IMR-90 (cell line): ENCODE results near the gene LHX8. TPM values are rescaled to one million over a fixed set of nuclear protein-coding genes. Genes with fewer than 3 reads are reported as not detected.

ENCODE experiments used
- ATAC-seq: fragments of 200-7000 bp; cut with Tn5 transposase; 2 replicates; pipeline ENCODE4 v1.9.1; 2020; ENCODE audit warnings: low read depth, mild to moderate bottlenecking, moderate library complexity
- BruUV-seq: library from RNA; stranded (reverse); fragments of 400-500 nt; replicated peaks from 2 replicates; lab custom pipeline; 2021; lab: Mats Ljungman, UMichigan
- CTCF ChIA-PET: fragments of 300-600 bp; formaldehyde crosslinking; extraction: SDS; loops from one replicate; lab custom pipeline; 2021; ENCODE audit warnings: antibody characterized with exemption; lab: Yijun Ruan, JAX
- POLR2A ChIA-PET: fragments of 300-600 bp; sonication (Branson Sonifier 250); formaldehyde crosslinking; loops from one replicate; lab custom pipeline; 2022; ENCODE audit warnings: antibody characterized with exemption; ENCODE audit not compliant: unreplicated experiment; lab: Charles Lee
- DNase-seq: peaks from one replicate; pipeline ENCODE4 v3.0.0; 2013
- H2AFZ ChIP-seq: replicated peaks from 2 replicates; pipeline ENCODE3; 2013; ENCODE audit warnings: low read length, mild to moderate bottlenecking; ENCODE audit not compliant: poor library complexity
- H2AK5ac ChIP-seq: 2 replicates; pipeline ENCODE4 v1.6.1; 2013; ENCODE audit warnings: low read depth, low read length, inconsistent platforms
- H2AK9ac ChIP-seq: replicated peaks from 2 replicates; pipeline ENCODE3; 2013; ENCODE audit warnings: mild to moderate bottlenecking, low read depth, low read length, moderate library complexity; ENCODE audit not compliant: poor library complexity
- H2BK120ac ChIP-seq: 2 replicates; pipeline ENCODE4 v1.6.1; 2013; ENCODE audit warnings: low read depth, low read length, inconsistent platforms
- H2BK15ac ChIP-seq: 3 replicates; pipeline ENCODE4 v1.6.1; 2013; ENCODE audit warnings: low read depth, low read length, inconsistent platforms
- H2BK20ac ChIP-seq: 2 replicates; pipeline ENCODE4 v1.6.1; 2013; ENCODE audit warnings: low read depth, mild to moderate bottlenecking, inconsistent platforms, low read length, moderate library complexity
- H2BK5ac ChIP-seq: 2 replicates; pipeline ENCODE4 v1.6.1; 2013; ENCODE audit warnings: mild to moderate bottlenecking, low read depth, low read length, inconsistent platforms; ENCODE audit not compliant: poor library complexity, severe bottlenecking
- H3K14ac ChIP-seq: replicated peaks from 2 replicates; pipeline ENCODE4 v1.6.1; 2013; ENCODE audit warnings: low read depth, low read length, inconsistent platforms
- H3K18ac ChIP-seq: 2 replicates; pipeline ENCODE4 v1.6.1; 2013; ENCODE audit warnings: low read depth, low read length, control low read depth
- H3K23ac ChIP-seq: 2 replicates; pipeline ENCODE4 v1.6.1; 2013; ENCODE audit warnings: low read depth, low read length, inconsistent platforms
- H3K27ac ChIP-seq: 2 replicates; pipeline ENCODE4 v1.5.1; 2013; ENCODE audit warnings: mild to moderate bottlenecking, control low read depth, low read length; ENCODE audit not compliant: insufficient read depth
- H3K27me3 ChIP-seq: 2 replicates; pipeline ENCODE4 v1.6.1; 2013; ENCODE audit warnings: low read length; ENCODE audit not compliant: control insufficient read depth, insufficient read depth
- H3K36me3 ChIP-seq: 2 replicates; pipeline ENCODE4 v1.6.1; 2013; ENCODE audit warnings: low read length, mixed read lengths; ENCODE audit not compliant: control insufficient read depth, insufficient read depth
- H3K4ac ChIP-seq: 2 replicates; pipeline ENCODE4 v1.6.1; 2013; ENCODE audit warnings: low read depth, low read length, inconsistent platforms
- H3K4me1 ChIP-seq: 2 replicates; pipeline ENCODE4 v1.6.1; 2013; ENCODE audit warnings: low read length, mixed read lengths; ENCODE audit not compliant: control insufficient read depth, insufficient read depth
- H3K4me2 ChIP-seq: 2 replicates; pipeline ENCODE4 v1.6.1; 2013; ENCODE audit warnings: low read depth, mild to moderate bottlenecking, control low read depth, low read length, moderate library complexity
- H3K4me3 ChIP-seq: 2 replicates; pipeline ENCODE4 v1.5.1; 2013; ENCODE audit warnings: low read depth, mild to moderate bottlenecking, control low read depth, low read length, moderate library complexity; ENCODE audit not compliant: insufficient read depth
- H3K56ac ChIP-seq: 2 replicates; pipeline ENCODE4 v1.6.1; 2013; ENCODE audit warnings: low read length, inconsistent platforms; ENCODE audit not compliant: insufficient read depth; ENCODE audit errors: extremely low read depth
- H3K79me1 ChIP-seq, 2 experiments: 2 replicates each; pipeline ENCODE4 v1.6.1; 2013; ENCODE audit warnings: low read length in 2 of 2, inconsistent platforms in 1 of 2, low read depth in 1 of 2
- H3K9ac ChIP-seq: 2 replicates; pipeline ENCODE4 v1.6.1; 2013; ENCODE audit warnings: low read depth, low read length, control low read depth
- H3K9me1 ChIP-seq: 2 replicates; pipeline ENCODE4 v1.6.1; 2013; ENCODE audit warnings: low read length, inconsistent platforms; ENCODE audit not compliant: insufficient read depth
- H3K9me3 ChIP-seq: 2 replicates; pipeline ENCODE4 v1.6.1; 2013; ENCODE audit warnings: low read length; ENCODE audit not compliant: control insufficient read depth, insufficient read depth
- H4K20me1 ChIP-seq: 2 replicates; pipeline ENCODE4 v1.6.1; 2013; ENCODE audit warnings: low read length, inconsistent platforms; ENCODE audit not compliant: insufficient read depth
- H4K5ac ChIP-seq: 2 replicates; pipeline ENCODE4 v1.6.1; 2013; ENCODE audit warnings: mild to moderate bottlenecking, low read depth, low read length, control low read depth
- H4K8ac ChIP-seq, 2 experiments: 2 replicates each; pipeline ENCODE4 v1.6.1; 2013; ENCODE audit warnings: low read depth in 2 of 2, low read length in 2 of 2, control low read depth in 1 of 2, inconsistent platforms in 1 of 2
- H4K91ac ChIP-seq: 2 replicates; pipeline ENCODE4 v1.6.1; 2013; ENCODE audit warnings: low read depth, low read length, inconsistent platforms; ENCODE audit not compliant: insufficient read depth
- CHD1 ChIP-seq: IDR thresholded peaks from 2 replicates; pipeline ENCODE4 v1.6.1; 2012; ENCODE audit warnings: low read depth, low read length, improper control_type of control experiment
- CTCF ChIP-seq: conservative IDR thresholded peaks from 2 replicates; pipeline ENCODE4 v1.5.1; 2012; ENCODE audit warnings: mild to moderate bottlenecking, low read depth, low read length, improper control_type of control experiment
- ELK1 ChIP-seq: fragments of 150-350 bp; IDR thresholded peaks from 2 replicates; pipeline ENCODE4 v1.6.1; 2016; ENCODE audit warnings: low read depth, mild to moderate bottlenecking, low read length, moderate library complexity, borderline replicate concordance
- MAZ ChIP-seq: IDR thresholded peaks from 2 replicates; pipeline ENCODE4 v1.6.1; 2012; ENCODE audit warnings: low read depth, mild to moderate bottlenecking, low read length, improper control_type of control experiment, moderate library complexity, borderline replicate concordance
- NFE2L2 ChIP-seq: fragments of 150-350 bp; IDR thresholded peaks from 2 replicates; pipeline ENCODE4 v1.6.1; 2016; ENCODE audit warnings: low read depth, mild to moderate bottlenecking, low read length
- RAD21 ChIP-seq: IDR thresholded peaks from 2 replicates; pipeline ENCODE4 v1.6.1; 2012; ENCODE audit warnings: low read length, improper control_type of control experiment
- RFX5 ChIP-seq: IDR thresholded peaks from 2 replicates; pipeline ENCODE4 v1.8.0; 2012; ENCODE audit warnings: low read depth, mild to moderate bottlenecking, low read length, moderate library complexity
- SMC3 ChIP-seq: fragments of 150-350 bp; IDR thresholded peaks from 2 replicates; pipeline ENCODE4 v1.6.1; 2016; ENCODE audit warnings: low read depth, mild to moderate bottlenecking, antibody characterized with exemption, low read length, moderate library complexity
- USF2 ChIP-seq: fragments of 150-350 bp; IDR thresholded peaks from 2 replicates; pipeline ENCODE4 v1.6.1; 2017; ENCODE audit warnings: mild to moderate bottlenecking, antibody characterized with exemption, low read length, low read depth
- WGBS, 2 experiments: methylation state at CpG; one replicate each; pipeline versions ENCODE4 v1.1.5 to v1.1.7; 2013; ENCODE audit warnings: missing lambda C conversion rate in 2 of 2; ENCODE audit not compliant: insufficient read length in 1 of 2; ENCODE audit errors: extremely low coverage in 2 of 2; 5-methylcytosine and 5-hydroxymethylcytosine counted together
- dilution Hi-C: fragments of 300-500 bp; cut with HindIII; formaldehyde crosslinking; loops from one replicate; pipeline ENCODE4 v1.14.3; 2018; ENCODE audit warnings: low sequenced_read_pairs; ENCODE audit not compliant: unreplicated experiment
- in situ Hi-C: fragments of 300-500 bp; cut with MboI; formaldehyde crosslinking; loops from 3 replicates; pipeline ENCODE4 v1.14.3; 2019; ENCODE audit warnings: low sequenced_read_pairs, inconsistent platforms, mixed read lengths
- intact Hi-C: fragments of 100-400 bp; cut with micrococcal nuclease; formaldehyde crosslinking; loops from 2 replicates; pipeline ENCODE4 v1.10.0; 2022
- polyA plus RNA-seq, 3 experiments: library from polyadenylated mRNA; depleted of rRNA; stranded (reverse); fragments of >200 nt; gene quantifications; 2 replicates each; pipeline ENCODE4 v1.2.3, GENCODE V29; 2012; ENCODE audit warnings: low replicate concordance in 1 of 3
- total RNA-seq: library from RNA; depleted of rRNA; stranded (reverse); fragments of >200 nt; gene quantifications from 2 replicates; pipeline ENCODE4 v1.2.3, GENCODE V29; 2012

Gene LHX8
- total and polyA plus RNA-seq, 2 of the 4 experiments (the other 2 are of a cell fraction) = not detected

GRCh38 chr1:75171876-75172275 is 37.7 kb downstream of the LHX8 start:
- Histone ChIP-seq H4K91ac (no peak overlapping the region), H3K4ac (no peak overlapping the region), H3K36me3 (no peaks in the 10 kb centered on the region), H3K23ac (no peak overlapping the region), H4K8ac (no peak overlapping the region), H4K5ac (no peak overlapping the region), H2BK20ac (no peak overlapping the region), H3K18ac (no peak overlapping the region), H2BK5ac (no peak overlapping the region), H2AK5ac (no peak overlapping the region), H3K56ac (no peak overlapping the region), H3K79me1 (no peaks in the 10 kb centered on the region), H3K14ac (no peak overlapping the region), H3K27ac (no peak overlapping the region), H2BK15ac (no peak overlapping the region), H3K4me3 (no peak overlapping the region), H3K9ac (no peak overlapping the region), H2BK120ac (no peak overlapping the region), H4K20me1 (no peaks in the 10 kb centered on the region), H3K9me3 (peaks cover 4% of the 10 kb centered on the region), H3K27me3 (no peaks in the 10 kb centered on the region), H2AFZ (no peak overlapping the region), H3K4me2 (no peak overlapping the region), H2AK9ac (no peak overlapping the region), H3K4me1 (no peaks in the 10 kb centered on the region), H3K9me1 (no peaks in the 10 kb centered on the region)
- in situ Hi-C loops (no loop called here), dilution Hi-C loops (no loop called here), intact Hi-C loops (no loop called here)
- no peak for ATAC-seq
- BruUV-seq = no TSS peak
- no CpG with 5 or more reads among the region's 1 CpG for WGBS, 2 experiments
- TF ChIP-seq CHD1 (no peak), CTCF (no peak), MAZ (no peak), USF2 (no peak), RAD21 (no peak), RFX5 (no peak), SMC3 (no peak), NFE2L2 (no peak), ELK1 (no peak)
- CTCF ChIA-PET = no interaction called here
- POLR2A ChIA-PET = no interaction called here
- no peak for DNase-seq
